HFF-Myc (cell line): ENCODE measurements around the gene NEDD4L.

Source experiments
- DNase-seq: peaks from one replicate; pipeline ENCODE4 v3.0.0-alpha.2; 2011; ENCODE audit warnings: low read depth; ENCODE audit errors: extremely low read depth
- H3K4me3 ChIP-seq: replicated peaks from 2 replicates; pipeline ENCODE4 v1.5.1; 2011; ENCODE audit warnings: low read depth, mild to moderate bottlenecking, control low read depth, low read length
- TF ChIP-seq, protein P1 (sequence below): IDR thresholded peaks from 2 replicates; pipeline ENCODE4 v1.5.1; 2012; ENCODE audit warnings: mild to moderate bottlenecking, low read depth, low read length, control low read depth; ENCODE audit errors: missing control alignments

Gene NEDD4L

DNA sequence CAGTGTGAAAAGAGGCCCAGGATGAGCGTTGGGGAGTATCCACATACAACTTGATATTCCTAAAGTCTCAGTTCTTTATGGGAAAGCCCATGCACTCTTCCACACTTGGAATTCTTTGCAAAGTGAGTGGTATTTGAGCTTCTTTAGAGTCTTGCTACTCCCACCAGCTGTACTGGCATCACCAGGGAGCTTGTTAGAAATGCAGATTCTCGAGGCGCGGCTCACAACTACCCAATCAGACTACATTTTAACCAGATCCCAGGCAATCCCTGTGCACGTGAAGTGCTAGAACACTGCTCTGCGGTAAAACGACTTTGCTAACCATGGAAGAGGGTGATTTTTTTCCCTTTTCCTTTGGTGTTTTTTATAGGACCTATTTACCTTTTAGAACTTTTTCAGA is 184.7 kb downstream of the NEDD4L start:
- no peak overlapping the region for H3K4me3 ChIP-seq
- TF ChIP-seq, protein P1, sequence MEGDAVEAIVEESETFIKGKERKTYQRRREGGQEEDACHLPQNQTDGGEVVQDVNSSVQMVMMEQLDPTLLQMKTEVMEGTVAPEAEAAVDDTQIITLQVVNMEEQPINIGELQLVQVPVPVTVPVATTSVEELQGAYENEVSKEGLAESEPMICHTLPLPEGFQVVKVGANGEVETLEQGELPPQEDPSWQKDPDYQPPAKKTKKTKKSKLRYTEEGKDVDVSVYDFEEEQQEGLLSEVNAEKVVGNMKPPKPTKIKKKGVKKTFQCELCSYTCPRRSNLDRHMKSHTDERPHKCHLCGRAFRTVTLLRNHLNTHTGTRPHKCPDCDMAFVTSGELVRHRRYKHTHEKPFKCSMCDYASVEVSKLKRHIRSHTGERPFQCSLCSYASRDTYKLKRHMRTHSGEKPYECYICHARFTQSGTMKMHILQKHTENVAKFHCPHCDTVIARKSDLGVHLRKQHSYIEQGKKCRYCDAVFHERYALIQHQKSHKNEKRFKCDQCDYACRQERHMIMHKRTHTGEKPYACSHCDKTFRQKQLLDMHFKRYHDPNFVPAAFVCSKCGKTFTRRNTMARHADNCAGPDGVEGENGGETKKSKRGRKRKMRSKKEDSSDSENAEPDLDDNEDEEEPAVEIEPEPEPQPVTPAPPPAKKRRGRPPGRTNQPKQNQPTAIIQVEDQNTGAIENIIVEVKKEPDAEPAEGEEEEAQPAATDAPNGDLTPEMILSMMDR = no peak
- no peak for DNase-seq

DNA sequence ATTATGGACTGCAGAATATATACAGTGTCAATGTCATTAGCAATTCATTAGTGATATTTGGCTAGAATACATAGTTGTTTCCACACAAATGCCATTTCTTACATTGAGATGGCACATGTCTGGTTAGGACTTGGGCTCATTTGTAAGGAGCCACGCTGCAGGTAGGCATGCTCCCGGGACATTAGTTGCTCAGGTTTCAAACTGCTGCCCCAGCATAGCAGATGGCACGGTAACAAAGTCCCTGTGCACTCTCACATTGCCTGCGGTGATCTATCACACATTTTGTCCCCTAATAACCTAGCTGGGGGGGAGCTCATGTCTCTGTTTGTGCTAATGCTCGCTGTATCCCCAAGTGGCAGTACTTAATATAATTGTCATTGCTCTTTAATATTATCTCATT is 185.1 kb downstream of the NEDD4L start:
- no peak overlapping the region for H3K4me3 ChIP-seq

DNA sequence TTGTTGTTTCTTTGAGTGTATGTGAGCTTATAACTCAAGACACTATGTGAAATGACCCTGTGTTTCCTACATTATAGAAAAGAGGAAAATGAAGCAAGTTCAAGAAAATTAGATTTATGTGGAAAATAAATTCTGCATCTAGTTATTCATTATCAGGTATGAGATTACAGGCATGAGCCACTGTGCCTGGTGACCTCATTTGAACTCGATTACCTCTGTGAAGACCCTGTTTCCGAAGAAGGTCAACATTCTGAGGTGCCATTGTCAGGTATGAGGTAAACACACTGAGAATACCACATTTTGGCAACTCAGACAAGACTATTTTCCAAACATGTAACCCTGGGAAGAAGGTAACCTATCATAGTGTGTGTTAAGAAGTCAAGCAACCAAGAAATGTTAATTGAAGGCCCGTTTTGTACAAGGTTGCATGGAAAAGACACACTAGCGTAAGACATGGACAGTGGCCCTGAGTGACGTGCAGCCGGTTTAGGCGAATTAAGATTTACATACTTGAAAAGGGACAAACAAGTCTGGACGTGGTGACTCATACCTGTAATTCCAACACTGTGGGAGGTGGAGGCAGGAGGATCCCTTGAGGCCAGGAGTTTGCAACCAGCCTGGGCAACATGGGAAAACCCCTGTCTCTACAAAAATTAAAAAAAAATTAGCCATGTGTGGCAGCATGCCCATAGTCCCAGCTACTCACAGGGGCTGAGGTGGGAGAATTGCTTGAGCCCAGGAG is 186.6 kb downstream of the NEDD4L start:
- no peak overlapping the region for H3K4me3 ChIP-seq
- TF ChIP-seq, protein P1 = no peak
- no peak for DNase-seq

More for the DNA sequence above, 185.1 kb downstream of the NEDD4L start:
- TF ChIP-seq, protein P1 = no peak
- no peak for DNase-seq

GRCh38 chr18:58231930-58232329 is 187.9 kb downstream of the NEDD4L start:
- TF ChIP-seq, protein P1 = peak; percentile 25
- no peak for DNase-seq
- no peak overlapping the region for H3K4me3 ChIP-seq

DNA sequence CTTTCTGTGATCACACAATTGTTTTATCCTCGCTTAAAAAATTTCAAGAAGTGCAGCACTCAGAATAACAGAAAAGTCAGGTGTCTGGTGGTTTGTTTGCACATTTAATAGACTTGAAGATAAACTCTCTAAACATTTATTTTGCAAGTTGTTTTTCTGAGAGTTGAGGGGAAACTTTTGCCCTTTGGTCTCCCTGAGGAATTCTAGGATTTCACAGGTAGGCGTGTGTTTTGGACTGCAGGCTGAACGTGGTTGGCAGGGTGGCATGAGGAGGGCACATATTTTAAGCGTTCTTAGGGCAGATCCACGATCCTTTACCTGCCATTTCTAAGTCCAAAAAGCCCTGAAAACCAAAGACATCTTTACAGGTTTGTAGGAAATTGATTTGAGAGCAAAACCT is 188.6 kb downstream of the NEDD4L start:
- TF ChIP-seq, protein P1 = no peak
- no peak overlapping the region for H3K4me3 ChIP-seq
- DNase-seq = no peak

DNA sequence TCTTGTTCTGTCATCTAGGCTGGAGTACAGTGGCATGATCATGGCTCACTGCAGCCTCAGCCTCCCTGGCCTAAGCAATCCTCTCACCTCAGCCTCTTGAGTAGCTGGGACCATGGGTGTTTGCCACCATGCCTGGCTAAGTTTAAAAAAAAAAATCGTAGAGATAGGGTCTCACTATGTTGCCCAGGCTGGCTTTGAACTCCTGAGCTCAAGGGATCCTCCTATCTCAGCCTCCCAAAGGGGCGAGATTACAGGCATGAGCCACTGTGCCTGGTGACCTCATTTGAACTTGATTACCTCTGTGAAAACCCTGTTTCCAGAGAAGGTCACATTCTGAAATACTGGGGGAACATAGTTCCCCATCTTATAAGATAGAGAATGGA is 190.3 kb downstream of the NEDD4L start:
- no peak for DNase-seq
- H3K4me3 ChIP-seq = no peak overlapping the region
- TF ChIP-seq, protein P1 = no peak

DNA sequence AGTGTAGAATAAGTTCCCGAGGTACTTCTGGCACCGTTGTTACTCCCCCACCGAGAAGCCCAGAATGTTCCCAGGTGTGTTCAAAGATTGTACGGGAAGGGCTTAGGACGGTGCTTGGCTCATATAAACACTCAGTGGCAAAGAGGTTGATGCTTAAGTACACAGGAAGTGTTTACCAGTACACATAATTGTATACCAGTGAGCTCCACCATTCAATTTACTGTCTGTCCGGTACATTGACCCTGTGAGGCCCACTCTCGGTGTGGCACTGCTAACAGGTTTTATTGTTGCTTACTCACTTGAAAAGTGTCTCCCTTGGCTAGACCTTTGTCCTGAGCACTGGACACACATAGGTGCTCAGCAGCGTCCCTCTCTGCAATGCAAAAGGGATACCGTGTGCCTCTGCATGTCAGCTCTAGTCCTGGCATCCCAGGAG is 191.0 kb downstream of the NEDD4L start:
- TF ChIP-seq, protein P1 = no peak
- no peak overlapping the region for H3K4me3 ChIP-seq
- DNase-seq = no peak
